HG03064 (cell line): ENCODE results near the gene WNT5B.

Experiments
- ATAC-seq: cut with Tn5 transposase; IDR thresholded peaks from one replicate; pipeline ENCODE4 v1.9.1; 2021; ENCODE audit warnings: low read depth; ENCODE audit not compliant: unreplicated experiment

The WNT5B gene

DNA sequence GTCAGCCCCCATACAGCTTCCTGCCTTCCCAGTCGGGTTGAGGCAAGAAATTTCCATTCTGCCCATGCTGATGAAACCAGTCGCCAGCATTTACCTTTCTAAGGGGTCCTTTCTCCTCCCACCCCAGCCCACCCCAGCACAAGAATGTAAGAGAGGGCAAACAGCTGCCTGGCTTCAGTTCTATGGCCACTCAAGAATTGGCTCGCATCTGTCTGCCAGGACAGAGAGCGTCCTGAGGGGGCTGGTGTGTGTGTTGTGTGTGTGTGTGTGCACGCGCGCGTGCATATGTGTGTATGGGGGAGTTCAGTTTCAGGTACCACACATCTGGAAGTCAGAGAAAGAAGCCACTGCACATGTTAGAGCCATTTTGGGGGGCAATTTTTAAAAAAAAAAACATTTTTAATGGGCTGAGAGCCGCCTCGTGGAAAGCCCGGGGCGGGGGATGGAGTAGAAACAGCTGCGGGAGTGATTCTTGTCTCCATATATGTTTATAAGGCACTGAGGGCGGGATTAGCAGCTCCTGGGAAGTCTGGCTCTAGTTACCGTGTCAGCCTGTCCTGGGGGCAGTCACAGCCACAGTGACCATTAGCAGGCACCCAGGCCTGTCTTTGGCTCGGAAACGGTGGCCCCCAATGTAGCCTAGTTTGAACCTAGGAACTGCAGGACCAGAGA, at the start of gene WNT5B:
TSS of gene WNT5B (plus strand) at position 566 of the 672 bp plus-strand sequence. CDS start 2,124 bp downstream, outside the sequence.
- ATAC-seq, result no peak

DNA sequence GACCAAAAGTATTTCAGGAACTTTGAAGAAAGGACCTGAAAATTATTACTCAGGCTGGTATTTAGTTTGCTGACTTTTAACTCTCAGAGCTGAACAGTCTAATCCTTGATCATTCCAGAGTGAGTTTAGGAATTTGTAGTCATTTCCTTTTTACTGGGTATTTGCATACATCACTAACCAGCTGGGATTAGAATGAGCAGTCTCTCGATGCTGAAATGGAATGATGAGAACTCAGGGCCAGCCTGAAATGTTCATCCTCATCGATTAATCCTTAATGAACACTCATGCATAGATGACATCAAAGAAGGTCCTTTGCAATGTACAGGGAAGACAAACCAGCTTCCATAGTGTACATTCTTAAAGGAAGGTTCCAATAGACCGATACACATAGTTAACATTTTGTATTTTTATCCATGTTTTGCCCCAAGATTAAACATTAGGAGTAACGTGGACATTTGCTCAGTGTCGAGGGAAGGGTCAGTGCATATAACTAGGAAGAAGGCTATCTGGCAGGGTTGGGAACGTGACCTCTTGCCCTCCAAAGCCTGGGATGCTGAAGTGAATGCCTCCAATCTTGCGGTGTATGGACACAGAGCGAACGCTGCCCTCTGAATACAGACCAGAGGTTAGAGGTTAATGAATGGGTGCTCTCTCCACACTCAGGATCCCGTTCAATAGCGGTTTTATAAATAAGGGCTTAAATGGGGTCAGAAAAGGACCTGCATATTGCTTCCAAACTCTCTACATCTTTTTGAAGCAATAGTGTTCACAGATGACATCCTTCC, 49.2 kb upstream of the WNT5B start:
- no peak for ATAC-seq

DNA sequence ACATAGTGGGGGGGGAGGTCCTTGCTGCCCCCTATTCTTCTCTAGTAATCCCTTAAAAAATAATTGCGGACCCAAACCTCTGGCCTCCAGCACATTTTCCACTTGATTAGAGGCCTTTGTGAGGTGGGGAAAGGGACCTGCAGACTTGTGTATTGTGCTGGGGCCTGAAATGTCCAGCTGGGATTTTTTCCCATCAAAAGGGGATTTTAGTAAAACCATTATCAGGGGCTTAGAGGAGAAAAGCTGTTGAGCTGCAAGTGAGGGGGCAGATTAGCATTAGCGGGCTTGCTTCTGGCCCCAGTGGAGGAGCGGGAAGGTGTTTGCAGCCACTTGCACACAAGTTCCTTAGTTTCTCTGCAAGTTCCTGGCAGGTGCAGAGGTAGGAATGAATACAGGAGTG, 48.5 kb upstream of the WNT5B start:
- no peak for ATAC-seq

DNA sequence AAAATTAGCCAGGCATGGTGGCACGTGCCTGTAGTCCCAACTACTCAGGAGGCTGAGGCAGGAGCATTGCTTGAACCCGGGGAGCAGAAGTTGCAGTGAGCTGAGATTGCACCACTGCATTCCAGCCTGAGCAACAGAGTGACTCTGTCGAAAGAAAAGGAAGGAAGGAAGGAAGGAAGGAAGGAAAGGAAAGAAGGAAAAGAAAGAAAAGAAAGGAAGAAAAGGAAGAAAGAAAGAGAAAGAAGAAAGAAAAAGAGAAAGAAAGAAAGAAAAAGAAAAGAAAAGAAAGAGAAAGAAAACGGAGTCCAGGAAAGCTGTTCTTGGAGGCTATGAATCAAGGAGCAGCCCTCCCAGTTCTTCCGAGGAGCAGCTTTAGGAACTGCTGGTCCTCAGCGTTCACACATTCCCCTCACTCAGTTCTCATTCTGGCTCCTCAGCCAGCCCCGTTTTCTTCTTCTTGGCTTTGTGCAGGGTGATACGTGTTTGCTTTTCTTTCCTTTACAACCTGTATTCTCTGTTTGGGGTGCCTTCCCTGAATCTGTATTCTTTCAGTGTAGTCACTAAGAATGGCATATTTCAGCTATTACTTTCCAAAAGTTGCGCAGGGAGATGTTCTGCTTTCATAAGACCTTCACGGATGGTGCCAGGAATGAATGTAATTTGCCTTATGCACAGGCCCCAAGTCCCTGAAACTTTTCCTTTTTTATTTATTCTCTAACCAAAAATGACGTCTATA, 46.9 kb upstream of the WNT5B start:
- ATAC-seq, result no peak

DNA sequence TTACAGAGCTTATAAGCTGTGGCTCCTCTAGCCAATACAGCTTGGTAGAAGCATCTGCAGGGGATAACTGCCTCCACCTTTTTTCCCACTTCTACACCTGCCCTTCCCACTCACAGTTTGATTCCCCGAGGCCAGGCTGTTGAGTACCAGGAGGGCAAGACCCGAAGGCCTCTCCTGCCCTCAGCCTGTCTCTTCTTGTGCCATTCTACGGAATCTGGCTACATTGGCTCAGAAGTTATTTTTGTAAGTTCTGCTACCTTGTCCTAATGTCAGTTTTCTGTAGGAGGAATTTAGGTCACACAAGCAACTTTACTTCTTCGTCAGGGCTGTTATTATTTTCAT, 46.4 kb upstream of the WNT5B start:
- no peak for ATAC-seq

DNA sequence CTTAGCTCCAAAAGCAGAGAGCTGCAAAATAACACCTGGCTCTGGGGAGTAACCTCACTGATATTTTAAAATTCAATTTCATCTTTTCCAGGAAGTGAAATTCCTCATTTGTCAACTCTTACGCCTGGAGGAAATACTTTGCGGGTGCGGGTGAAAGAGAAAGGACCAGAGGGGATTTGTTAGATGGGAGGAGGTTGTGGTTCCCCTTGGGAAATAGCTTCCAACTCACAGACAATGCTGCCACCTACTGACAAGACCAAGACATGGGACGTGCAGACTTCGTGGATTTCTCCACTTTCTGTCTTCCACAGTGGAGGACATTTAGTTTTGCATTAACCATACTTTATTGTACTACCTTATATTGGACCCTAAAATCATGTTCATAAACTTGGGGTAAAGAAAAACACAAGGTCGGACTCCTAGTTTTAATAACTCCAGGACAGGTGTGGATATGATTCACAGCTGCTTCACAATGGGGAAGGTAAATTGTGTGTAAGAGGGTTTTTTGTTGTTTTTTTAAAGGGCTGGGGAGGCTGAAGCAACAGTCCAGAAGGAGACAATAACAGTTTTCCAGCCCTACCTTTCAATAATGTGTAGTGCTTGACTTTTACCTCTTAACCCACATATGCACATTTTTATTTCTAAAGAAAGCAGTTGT, 45.5 kb upstream of the WNT5B start:
- ATAC-seq, result no peak

DNA sequence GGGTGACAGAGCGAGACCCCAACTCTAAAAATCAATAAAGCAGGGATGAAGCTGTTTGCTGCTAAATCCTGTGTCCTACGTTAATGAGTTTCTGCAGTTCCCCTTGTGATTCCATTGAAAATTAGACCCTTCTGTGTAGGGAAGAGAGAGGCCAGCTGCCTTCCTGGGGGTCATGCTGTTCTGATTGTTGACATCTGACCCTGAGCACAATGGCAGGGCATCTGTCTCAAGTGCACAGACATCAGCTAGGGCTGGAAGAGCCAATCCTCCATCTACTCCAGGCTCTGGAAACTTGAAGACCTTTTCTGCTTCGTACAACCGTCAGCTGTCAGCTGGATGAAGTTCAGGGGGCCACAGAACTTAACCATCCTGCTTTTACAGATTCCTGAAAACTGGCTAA, 44.7 kb upstream of the WNT5B start:
- no peak for ATAC-seq

DNA sequence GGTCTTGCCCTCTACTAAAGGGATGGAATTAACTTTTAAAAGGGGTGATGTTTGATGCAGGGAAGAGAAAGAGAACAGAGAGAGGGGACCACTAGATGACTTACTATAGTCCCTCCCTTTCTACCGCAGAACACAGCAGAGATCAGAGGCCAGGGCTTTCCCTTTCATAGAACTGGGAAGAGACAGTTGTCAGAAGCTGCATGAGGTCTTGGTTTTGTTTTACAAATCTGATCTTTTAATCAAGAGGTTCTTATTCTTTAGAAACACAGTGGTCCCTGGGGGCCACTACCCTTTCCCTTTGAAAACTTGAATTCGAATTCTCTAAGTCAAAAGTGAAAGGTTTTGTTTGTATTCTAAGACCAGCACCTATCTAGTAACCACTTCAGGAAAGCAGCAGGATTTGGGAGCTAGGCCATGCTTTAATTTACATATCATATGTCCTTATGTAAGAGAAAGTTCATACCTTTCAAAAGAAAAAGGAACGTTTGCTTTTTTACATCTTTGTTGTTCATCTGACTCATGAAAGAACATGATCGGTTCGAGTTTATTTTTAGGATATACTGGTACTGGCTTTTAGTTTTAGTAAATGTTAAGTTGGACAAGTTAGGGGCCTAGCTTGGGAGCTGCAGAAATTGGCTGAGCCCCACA, 41.0 kb upstream of the WNT5B start:
- no peak for ATAC-seq

DNA sequence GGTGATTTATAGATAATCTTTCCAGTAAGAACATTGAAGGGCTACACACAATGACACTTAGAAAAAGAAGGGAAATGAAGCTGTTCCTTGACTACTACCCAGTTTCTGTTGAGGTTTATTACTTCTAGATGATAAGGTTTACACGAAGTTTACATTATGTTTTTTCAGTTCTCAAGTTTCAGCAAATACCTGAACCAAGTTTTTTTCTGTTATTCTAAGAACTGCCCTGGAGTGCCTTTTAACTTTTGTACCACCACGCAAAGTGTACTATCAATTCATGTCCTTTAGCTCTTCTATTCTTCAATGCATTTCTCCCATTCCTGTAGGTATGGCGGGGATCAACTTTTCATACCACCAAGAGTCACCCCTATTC, 40.5 kb upstream of the WNT5B start:
- no peak for ATAC-seq

DNA sequence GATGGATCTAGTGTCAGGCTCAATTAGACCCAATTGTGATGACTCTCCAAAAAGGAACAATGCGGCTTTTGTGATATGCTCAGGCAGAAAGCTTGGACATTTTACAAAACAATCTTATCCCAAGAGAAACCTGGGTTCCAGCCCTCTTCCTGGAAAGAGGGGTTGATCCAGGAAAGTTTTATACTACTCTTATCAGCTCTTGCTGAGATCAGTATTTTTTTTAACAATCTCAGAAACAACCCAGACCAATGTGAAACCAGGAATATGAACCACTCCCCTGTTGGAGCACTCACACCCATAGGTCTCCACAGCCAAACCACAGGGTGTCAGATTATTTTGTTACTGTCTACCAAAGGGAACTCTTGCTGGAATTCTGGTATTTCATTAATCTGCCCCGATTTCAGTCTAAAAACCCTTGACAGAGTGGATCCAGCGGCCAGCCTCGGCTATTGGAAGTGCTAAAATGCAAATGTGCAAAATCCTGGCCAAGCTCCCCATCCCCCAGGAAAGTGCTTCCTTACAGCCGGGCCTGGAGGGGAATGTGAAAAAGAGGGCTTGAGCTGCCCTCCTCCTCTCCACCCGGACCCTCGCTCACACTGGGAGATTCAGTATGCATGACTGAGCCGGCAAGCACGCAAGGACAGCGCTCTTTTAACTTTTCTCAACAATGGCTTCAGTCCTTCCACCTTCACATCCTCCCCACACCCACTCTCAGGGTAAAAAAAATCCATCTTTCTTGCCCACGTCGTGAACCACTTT, 38.6 kb upstream of the WNT5B start:
- no peak for ATAC-seq

DNA sequence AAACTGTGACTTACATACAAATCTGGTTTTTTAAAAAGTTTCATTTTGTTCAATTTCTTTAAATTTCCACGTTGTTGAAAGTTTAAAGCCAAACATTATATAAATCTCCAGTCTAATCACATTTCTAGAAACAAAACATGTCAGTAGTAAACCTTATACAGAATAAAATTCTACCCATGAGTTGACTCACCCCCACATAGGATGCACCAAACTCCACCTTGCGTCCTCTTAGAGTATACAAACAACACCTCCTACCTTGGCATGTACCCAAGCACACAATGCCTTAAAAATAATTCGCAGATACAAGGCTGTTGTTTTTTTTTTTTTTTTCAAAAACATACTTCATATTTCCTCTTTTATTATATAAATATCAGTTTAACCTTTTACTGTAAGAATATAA, 38.0 kb upstream of the WNT5B start:
- no peak for ATAC-seq

DNA sequence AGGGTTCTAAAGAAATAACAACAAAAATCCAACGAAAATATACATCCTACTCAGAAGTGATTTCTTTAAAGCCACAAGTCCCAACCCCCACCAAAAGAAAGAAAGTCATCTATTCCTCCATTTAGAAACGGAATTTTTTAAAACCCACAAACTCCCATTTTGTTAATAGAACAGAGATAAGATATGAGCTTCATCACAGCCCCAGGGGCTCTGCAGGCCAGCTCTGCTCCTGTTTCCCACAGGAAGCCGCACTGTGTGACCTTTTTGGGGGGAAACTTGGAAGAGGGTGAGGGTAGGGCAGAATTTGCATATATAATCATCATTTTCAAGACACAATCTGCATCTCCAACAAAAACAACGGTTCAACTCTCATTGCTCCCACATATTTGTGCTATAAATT, 37.5 kb upstream of the WNT5B start:
- no peak for ATAC-seq

DNA sequence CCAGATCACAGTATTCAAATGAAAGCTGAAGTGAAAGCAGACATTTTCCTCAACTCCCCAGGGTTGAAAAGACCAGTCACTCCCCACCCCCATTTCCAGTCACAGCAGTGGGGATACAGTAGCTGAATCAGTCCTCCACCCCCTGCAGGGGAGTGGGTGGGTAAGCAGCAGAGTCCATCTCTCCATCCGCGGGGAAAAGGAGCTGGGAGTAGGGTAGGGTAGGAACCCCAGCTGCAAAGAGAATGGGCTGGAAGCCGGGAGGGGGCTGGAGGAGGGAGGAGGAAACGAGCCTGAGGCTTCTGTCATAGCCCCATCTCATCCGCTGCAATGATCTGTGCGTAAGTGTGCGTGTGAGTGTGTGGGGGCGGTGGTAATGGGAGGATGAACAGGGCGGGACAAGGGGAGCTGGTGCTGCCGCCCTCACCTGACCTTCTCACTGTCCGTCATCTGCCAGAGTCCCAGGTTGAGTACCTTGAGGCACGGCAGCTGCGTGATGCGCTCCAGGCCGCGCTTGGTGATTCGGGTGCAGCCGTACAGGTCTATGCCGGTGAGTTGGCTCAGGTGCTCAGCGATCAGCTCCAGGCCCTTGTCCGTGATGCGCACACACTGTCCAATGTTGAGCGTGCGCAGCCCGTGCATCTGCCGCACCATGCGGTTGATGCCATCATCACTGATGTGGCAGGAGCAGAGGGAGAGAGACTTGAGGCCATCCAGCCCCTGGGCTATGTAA, 36.4 kb upstream of the WNT5B start:
- no peak for ATAC-seq

DNA sequence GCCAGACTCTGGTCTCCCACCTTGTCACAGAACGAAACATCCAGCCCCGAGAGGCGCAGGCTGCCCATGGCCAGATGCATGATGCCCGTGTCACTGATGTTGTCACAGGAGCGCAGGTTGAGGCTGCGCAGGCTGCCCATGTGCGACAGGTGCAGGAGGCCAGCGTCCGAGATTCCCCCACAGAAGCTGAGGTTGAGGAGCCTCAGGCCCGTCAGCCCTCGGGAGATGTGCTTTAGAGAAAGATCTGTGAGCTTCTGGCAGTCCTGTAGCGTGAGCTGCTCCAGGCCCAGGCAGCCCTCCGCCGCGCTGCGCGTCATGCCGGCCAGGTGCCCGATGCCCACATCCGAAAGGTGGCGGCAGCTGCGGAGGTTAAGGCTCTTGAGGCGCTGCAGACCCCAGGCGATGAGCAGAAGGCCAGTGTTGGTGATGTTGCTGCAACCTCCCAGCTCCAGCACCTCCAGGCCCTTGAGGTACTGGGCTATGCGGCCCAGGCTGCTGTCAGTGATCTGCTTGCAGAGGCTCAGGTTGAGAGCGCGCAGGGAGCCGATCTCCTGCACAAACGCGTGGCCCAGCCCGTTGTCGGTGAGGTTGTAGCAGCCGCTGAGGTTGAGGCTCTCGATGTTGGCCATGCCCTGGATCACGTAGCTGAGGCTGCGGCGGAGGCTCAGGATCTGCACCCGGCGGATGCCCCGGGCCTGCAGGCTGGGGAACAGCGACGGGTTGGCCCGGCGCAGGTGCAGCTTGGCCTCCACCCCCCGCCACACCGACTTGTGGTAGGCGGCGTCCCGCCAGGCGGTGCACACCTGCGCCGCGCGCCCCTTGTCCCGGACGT, 35.6 kb upstream of the WNT5B start:
- peak; percentile 30 for ATAC-seq

DNA sequence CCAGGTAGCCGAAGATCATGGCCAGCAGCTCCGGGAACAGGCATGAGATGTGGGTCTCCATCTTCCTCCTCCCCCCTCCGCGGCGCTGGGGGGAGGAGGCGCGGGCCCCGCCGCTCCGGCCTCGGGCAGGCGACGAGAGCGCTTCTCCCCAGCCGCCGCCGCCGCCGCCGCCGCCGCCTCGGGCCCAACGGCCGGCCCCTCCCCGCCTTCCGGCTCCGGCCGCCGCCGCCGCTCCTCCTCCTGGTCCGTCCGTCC, 35.1 kb upstream of the WNT5B start:
- ATAC-seq, result peak; percentile 48

DNA sequence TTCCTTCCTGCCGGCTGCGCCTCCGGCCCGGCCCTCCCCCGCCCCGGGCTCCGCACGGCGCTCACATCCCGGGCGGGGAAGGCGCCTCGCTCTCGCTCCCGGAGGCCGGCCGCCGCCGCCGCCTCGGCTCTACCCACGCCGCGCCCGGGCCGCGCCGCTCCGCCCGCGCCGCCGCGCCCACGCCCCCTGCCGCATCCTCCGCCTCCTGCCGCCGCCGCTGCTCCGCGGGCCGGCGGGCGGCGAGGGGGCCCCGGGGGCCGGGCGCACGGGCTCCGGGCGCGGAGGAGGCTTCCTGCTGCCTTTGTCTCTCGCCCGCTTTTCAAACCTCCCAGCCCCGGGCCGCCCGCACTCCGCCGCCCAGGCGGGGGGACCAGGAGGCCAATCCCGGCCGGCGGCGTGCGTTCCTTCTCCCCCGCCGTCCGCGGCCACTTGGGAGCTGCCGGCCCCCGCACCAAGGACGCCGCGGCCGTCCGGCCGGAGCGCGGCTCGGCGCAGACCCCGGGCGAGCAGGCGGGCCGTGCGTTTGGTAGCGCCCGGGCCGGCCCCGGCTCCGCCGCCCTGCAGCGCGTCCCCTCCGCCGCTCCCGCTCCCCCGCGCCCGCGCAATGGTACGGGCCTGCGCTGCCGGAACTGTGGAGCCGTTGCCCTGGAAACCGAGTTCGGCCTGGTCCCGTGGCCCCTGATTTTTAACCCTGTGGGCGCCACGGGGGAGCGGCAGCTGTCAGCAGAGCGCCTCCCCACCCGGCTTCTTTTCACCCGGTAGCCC, 34.6 kb upstream of the WNT5B start, which contains the start of gene FBXL14:
TSS of gene FBXL14 (minus strand) at position 321 of the 765 bp plus-strand sequence. CDS start 515 bp downstream, outside the sequence.
- peak; percentile 42 for ATAC-seq

DNA sequence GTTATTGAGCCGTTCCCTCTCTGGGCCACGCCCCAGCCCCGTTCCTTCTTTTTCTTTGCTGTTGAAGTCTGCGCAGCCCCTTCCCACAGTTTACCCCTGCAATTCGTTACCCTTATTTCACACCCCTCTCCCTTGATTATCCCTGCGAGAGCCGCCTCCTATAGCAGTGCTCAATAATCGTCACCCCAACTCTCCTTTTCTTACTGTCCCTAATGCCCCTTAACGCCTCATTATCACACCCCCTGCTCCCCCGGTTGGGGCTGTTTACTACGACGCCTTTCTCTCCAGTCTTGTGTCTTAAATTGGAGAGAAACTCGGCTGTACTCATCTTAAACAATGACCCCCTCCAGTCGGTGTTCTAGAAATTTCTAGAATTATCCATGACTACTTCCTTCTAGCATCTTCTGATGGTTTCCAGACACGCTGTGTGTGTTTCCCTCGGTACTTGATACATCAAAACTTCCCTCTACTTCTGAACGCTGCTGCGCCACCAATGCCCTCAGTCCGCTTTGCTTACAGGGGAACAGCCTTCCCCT, 33.9 kb upstream of the WNT5B start:
- ATAC-seq, result no peak
